CD4-positive, alpha-beta T cell treated with Interleukin-1 beta for 1 hour (primary cell): ENCODE measurements around the gene DTWD2.
"Not testable (repeated sequence)": the region's sequence is repeated elsewhere in the genome, so short reads cannot be mapped to it uniquely, and the experiment has no call there.

Experiments
- DNase-seq, 2 donors: peaks; one replicate each; pipeline ENCODE4 v3.0.0-alpha.2; 2020 to 2022

DTWD2 gene

GRCh38 chr5:118857700-118858099 is 130.6 kb downstream of the DTWD2 start:
- DNase-seq, result no peak

GRCh38 chr5:118854819-118855218 is 133.5 kb downstream of the DTWD2 start:
- DNase-seq, result no peak

- DNase-seq, result not testable (repeated sequence)
These were observed 136.6 kb downstream of the DTWD2 start for GRCh38 chr5:118851785-118852184.

GRCh38 chr5:118849507-118849906 is 138.8 kb downstream of the DTWD2 start:
- not testable (repeated sequence) for DNase-seq

- no peak for DNase-seq
These were observed 144.0 kb downstream of the DTWD2 start for GRCh38 chr5:118844351-118844750.

GRCh38 chr5:118834710-118835109 is 153.6 kb downstream of the DTWD2 start:
- no peak for DNase-seq

GRCh38 chr5:118832974-118833373 is 155.4 kb downstream of the DTWD2 start:
- DNase-seq, result no peak

- no peak for DNase-seq
These were observed 163.1 kb downstream of the DTWD2 start for GRCh38 chr5:118825226-118825625.

GRCh38 chr5:118818604-118819003 is 169.7 kb downstream of the DTWD2 start:
- DNase-seq, result no peak

GRCh38 chr5:118808441-118808840 is 179.9 kb downstream of the DTWD2 start:
- no peak for DNase-seq

GRCh38 chr5:118806571-118806970 is 181.8 kb downstream of the DTWD2 start:
- DNase-seq, result no peak

- no peak for DNase-seq
These were observed 186.0 kb downstream of the DTWD2 start for GRCh38 chr5:118802335-118802734.

GRCh38 chr5:118796081-118796480 is 192.3 kb downstream of the DTWD2 start:
- no peak for DNase-seq

- no peak for DNase-seq
These were observed 194.1 kb downstream of the DTWD2 start for GRCh38 chr5:118794281-118794680.

- DNase-seq, result no peak
These were observed 194.7 kb downstream of the DTWD2 start for GRCh38 chr5:118793652-118794051.

- no peak for DNase-seq
These were observed 195.3 kb downstream of the DTWD2 start for GRCh38 chr5:118793091-118793490.

GRCh38 chr5:118791926-118792734 is 196.2 kb downstream of the DTWD2 start:
- DNase-seq, result peak; percentile 5 to 26

GRCh38 chr5:118789366-118789765 is 199.0 kb downstream of the DTWD2 start:
- DNase-seq, result no peak

GRCh38 chr5:118788351-118788750 is 200.0 kb downstream of the DTWD2 start:
- no peak for DNase-seq
